Measurements from ENCODE around the gene MISP.

GRCh38 chr19:729965-730668 is 20.8 kb upstream of the MISP start:
- TF ChIP-seq CTCF (IDR thresholded peaks at IDR 0.05) (no peak), POLR2A (IDR thresholded peaks at IDR 0.05) (no peak), POLR2AphosphoS5 (IDR thresholded peaks at IDR 0.05) (no peak)

Data from breast epithelium (tissue), 3 donors.